HG03460 (cell line): Measurements from ENCODE around the gene MRPS6.
A peak's percentile ranks its signal among the peaks of the same experiment; 100 is the strongest.

Experiments
- ATAC-seq: cut with Tn5 transposase; IDR thresholded peaks from one replicate; pipeline ENCODE4 v1.9.1; 2021; ENCODE audit not compliant: unreplicated experiment

MRPS6 gene

GRCh38 chr21:34065027-34065426 is 8.4 kb upstream of the MRPS6 start:
- ATAC-seq, result no peak

GRCh38 chr21:34071683-34072082 is 1.7 kb upstream of the MRPS6 start:
- ATAC-seq, result no peak

- ATAC-seq, result peak; percentile 14
These were observed 990 bp upstream of the MRPS6 start for GRCh38 chr21:34072145-34073031.

- peak; percentile 45 for ATAC-seq
These were observed 438 bp downstream of the MRPS6 start for GRCh38 chr21:34073749-34074282.

GRCh38 chr21:34074283-34075090 is 1.1 kb downstream of the MRPS6 start:
- ATAC-seq, result no peak

GRCh38 chr21:34075091-34075425 is 1.7 kb downstream of the MRPS6 start:
- ATAC-seq, result no peak

- no peak for ATAC-seq
These were observed 2.6 kb downstream of the MRPS6 start for GRCh38 chr21:34075760-34076660.

- no peak for ATAC-seq
These were observed 3.5 kb downstream of the MRPS6 start for GRCh38 chr21:34076835-34077234.

GRCh38 chr21:34077888-34078287 is 4.5 kb downstream of the MRPS6 start:
- ATAC-seq, result no peak

- ATAC-seq, result no peak
These were observed 5.5 kb downstream of the MRPS6 start for GRCh38 chr21:34078915-34079314.

GRCh38 chr21:34080710-34081109 is 7.3 kb downstream of the MRPS6 start:
- no peak for ATAC-seq

- ATAC-seq, result no peak
These were observed 9.4 kb downstream of the MRPS6 start for GRCh38 chr21:34082769-34083168.

GRCh38 chr21:34083357-34083756 is 10.0 kb downstream of the MRPS6 start:
- no peak for ATAC-seq

GRCh38 chr21:34085129-34085528 is 11.8 kb downstream of the MRPS6 start:
- ATAC-seq, result no peak

GRCh38 chr21:34086887-34087306 is 13.5 kb downstream of the MRPS6 start:
- ATAC-seq, result no peak

- ATAC-seq, result no peak
These were observed 15.4 kb downstream of the MRPS6 start for GRCh38 chr21:34088752-34089151.

- no peak for ATAC-seq
These were observed 17.7 kb downstream of the MRPS6 start for GRCh38 chr21:34091032-34091431.

- no peak for ATAC-seq
These were observed 18.2 kb downstream of the MRPS6 start for GRCh38 chr21:34091607-34092006.

GRCh38 chr21:34092262-34092921 is 19.0 kb downstream of the MRPS6 start:
- ATAC-seq, result no peak

- ATAC-seq, result no peak
These were observed 19.7 kb downstream of the MRPS6 start for GRCh38 chr21:34093083-34093482.
